Ishikawa (cell line): ENCODE measurements around the gene SLC22A16.

Source experiments
- CEBPB ChIP-seq: IDR thresholded peaks from 2 replicates; pipeline ENCODE4 v1.6.1; 2012
- CREB1 ChIP-seq: IDR thresholded peaks from 2 replicates; pipeline ENCODE4 v1.6.1; 2012; ENCODE audit warnings: low read depth
- EGR1 ChIP-seq: IDR thresholded peaks from 2 replicates; pipeline ENCODE4 v1.6.1; 2012
- EP300 ChIP-seq: IDR thresholded peaks from 2 replicates; pipeline ENCODE4 v1.6.1; 2012; ENCODE audit warnings: borderline replicate concordance
- FOXM1 ChIP-seq: IDR thresholded peaks from 2 replicates; pipeline ENCODE4 v1.6.1; 2012; ENCODE audit warnings: low read depth, borderline replicate concordance
- MAX ChIP-seq: IDR thresholded peaks from 2 replicates; pipeline ENCODE4 v1.6.1; 2012
- NFIC ChIP-seq: IDR thresholded peaks from 2 replicates; pipeline ENCODE4 v1.6.1; 2012
- RAD21 ChIP-seq: IDR thresholded peaks from 2 replicates; pipeline ENCODE4 v1.6.1; 2012; ENCODE audit warnings: low read depth
- REST ChIP-seq: IDR thresholded peaks from 2 replicates; pipeline ENCODE4 v1.6.1; 2012; ENCODE audit warnings: low read depth, mild to moderate bottlenecking
- TAF1 ChIP-seq: IDR thresholded peaks from 2 replicates; pipeline ENCODE4 v1.6.1; 2012; ENCODE audit warnings: low read depth, mild to moderate bottlenecking
- TCF12 ChIP-seq: IDR thresholded peaks from 2 replicates; pipeline ENCODE4 v1.6.1; 2012; ENCODE audit warnings: low read depth
- TEAD4 ChIP-seq: IDR thresholded peaks from 2 replicates; pipeline ENCODE4 v1.6.1; 2012
- USF1 ChIP-seq: IDR thresholded peaks from 2 replicates; pipeline ENCODE4 v1.6.1; 2012
- YY1 ChIP-seq: IDR thresholded peaks from 2 replicates; pipeline ENCODE4 v1.6.1; 2012; ENCODE audit warnings: low read depth
- ZBTB7A ChIP-seq: IDR thresholded peaks from 2 replicates; pipeline ENCODE4 v1.6.1; 2012; ENCODE audit warnings: low read depth

SLC22A16 gene

GRCh38 chr6:110459137-110459536 is 17.3 kb downstream of the SLC22A16 start:
- no peak for TF ChIP-seq TAF1
- no peak for TF ChIP-seq FOXM1
- TF ChIP-seq USF1: no peak
- TF ChIP-seq TEAD4: no peak

- TF ChIP-seq EGR1: no peak
- no peak for TF ChIP-seq TCF12
- TF ChIP-seq USF1: no peak
- TF ChIP-seq TAF1: no peak
Measured at GRCh38 chr6:110458476-110458875, 17.9 kb downstream of the SLC22A16 start.

- peak; percentile 73 for TF ChIP-seq NFIC
- peak; percentile 83 for TF ChIP-seq RAD21
Measured at GRCh38 chr6:110457567-110458175, 18.7 kb downstream of the SLC22A16 start.

- TF ChIP-seq YY1 (no peak), CEBPB (no peak), ZBTB7A (no peak), MAX (no peak), RAD21 (no peak), EGR1 (no peak), EP300 (no peak), FOXM1 (no peak), TEAD4 (no peak), REST (no peak), TAF1 (no peak)
Measured at GRCh38 chr6:110456694-110457093, 19.7 kb downstream of the SLC22A16 start.

GRCh38 chr6:110449541-110449895 is 26.9 kb downstream of the SLC22A16 start:
- no peak for TF ChIP-seq ZBTB7A
- no peak for TF ChIP-seq RAD21
- no peak for TF ChIP-seq EGR1
- no peak for TF ChIP-seq FOXM1
- no peak for TF ChIP-seq NFIC
- TF ChIP-seq CEBPB: no peak
- no peak for TF ChIP-seq TCF12
- TF ChIP-seq TEAD4: no peak

- TF ChIP-seq RAD21: no peak
- TF ChIP-seq USF1: no peak
- TF ChIP-seq CREB1: no peak
- no peak for TF ChIP-seq TEAD4
- no peak for TF ChIP-seq CEBPB
- TF ChIP-seq MAX: no peak
- no peak for TF ChIP-seq YY1
- no peak for TF ChIP-seq EGR1
- TF ChIP-seq NFIC: no peak
- TF ChIP-seq TAF1: no peak
- TF ChIP-seq FOXM1: no peak
- no peak for TF ChIP-seq TCF12
- TF ChIP-seq ZBTB7A: no peak
- TF ChIP-seq REST: no peak
- TF ChIP-seq EP300: no peak
Measured at GRCh38 chr6:110448846-110449540, 27.4 kb downstream of the SLC22A16 start.

GRCh38 chr6:110447761-110448160 is 28.7 kb downstream of the SLC22A16 start:
- TF ChIP-seq RAD21 (no peak), CREB1 (no peak), USF1 (no peak), EGR1 (no peak), NFIC (no peak), ZBTB7A (no peak), EP300 (no peak), TAF1 (no peak), REST (no peak)
